SJSA1 (cell line): ENCODE measurements around the gene NR2F2. TPM values are rescaled to one million over a fixed set of nuclear protein-coding genes. Genes with fewer than 3 reads are reported as not detected.

Experiments
- DNase-seq, 2 experiments: peaks; one replicate each; pipeline ENCODE4 v3.0.0-alpha.2; 2015 to 2020; ENCODE audit warnings: low spot score in 2 of 2, low read depth in 1 of 2
- H3K27ac ChIP-seq: fragments of 250-450 bp; sonication (Bioruptor Pico); 2 replicates; pipeline ENCODE4 v1.5.1; 2020; ENCODE audit warnings: mild to moderate bottlenecking, moderate library complexity
- H3K27me3 ChIP-seq: fragments of 250-450 bp; sonication (Bioruptor Pico); replicated peaks from 2 replicates; pipeline ENCODE4 v1.5.1; 2020; ENCODE audit warnings: mild to moderate bottlenecking, moderate library complexity
- H3K36me3 ChIP-seq: fragments of 250-450 bp; sonication (Bioruptor Pico); 2 replicates; pipeline ENCODE4 v1.5.1; 2020; ENCODE audit warnings: mild to moderate bottlenecking
- H3K4me1 ChIP-seq: fragments of 250-450 bp; sonication (Bioruptor Pico); replicated peaks from 2 replicates; pipeline ENCODE4 v1.6.1; 2021; ENCODE audit warnings: mild to moderate bottlenecking
- H3K4me3 ChIP-seq: fragments of 250-450 bp; sonication (Bioruptor Pico); 2 replicates; pipeline ENCODE4 v1.5.1; 2020; ENCODE audit warnings: mild to moderate bottlenecking
- H3K9me3 ChIP-seq: fragments of 250-450 bp; sonication (Bioruptor Pico); replicated peaks from 2 replicates; pipeline ENCODE4 v1.5.1; 2020; ENCODE audit warnings: mild to moderate bottlenecking
- total RNA-seq: library from RNA; depleted of rRNA; stranded (reverse); fragments of >200 nt; shearing (Covaris generic); gene quantifications from 2 replicates; pipeline ENCODE4 v1.2.3, GENCODE V29; 2014

NR2F2 gene
- total RNA-seq, 1 experiment from 2014 or later, result 9.8 TPM

DNA sequence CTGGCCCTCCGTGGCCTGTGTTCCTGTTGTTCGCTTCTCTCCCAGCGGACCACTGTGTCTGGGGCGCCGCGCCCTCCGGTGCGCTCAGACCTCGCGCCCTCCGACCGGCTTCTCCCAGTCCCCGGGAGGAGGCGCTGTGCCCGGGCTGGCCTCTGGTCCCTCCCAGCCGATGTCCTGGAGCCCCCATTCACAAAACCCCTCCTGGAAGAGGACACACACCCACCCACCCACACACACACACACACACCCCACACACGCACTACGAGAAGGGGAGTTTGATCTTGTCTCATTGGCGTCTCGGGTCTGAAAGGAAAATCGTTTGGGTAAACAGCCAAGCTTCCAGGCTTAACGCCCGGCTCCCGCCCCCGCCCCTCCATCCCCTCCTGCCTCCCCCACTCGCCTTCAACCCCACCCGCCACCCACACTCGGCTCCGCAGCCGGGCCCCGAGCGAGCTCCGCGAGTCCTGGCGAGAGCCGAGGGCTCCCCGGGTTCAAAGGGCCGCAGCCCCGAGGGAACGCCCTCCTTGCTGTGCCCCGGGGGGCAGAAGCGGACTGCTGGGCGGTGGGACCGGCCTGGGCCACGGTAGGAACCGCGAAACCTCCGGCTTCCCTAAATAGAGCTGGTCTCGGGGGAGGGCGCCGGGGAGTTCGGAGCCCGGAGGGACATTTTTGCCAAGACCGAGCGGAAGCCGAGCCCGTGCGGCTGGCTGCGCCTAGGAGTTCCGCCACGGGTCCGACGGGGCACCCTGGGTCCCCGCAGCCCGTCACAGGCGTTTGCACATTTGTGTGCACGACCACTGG is 23.6 kb downstream of the NR2F2 start:
- Histone ChIP-seq H3K4me1 (peaks cover 28% of the 10 kb centered on the region), H3K4me3 (peak overlapping the region; percentile 51), H3K36me3 (peaks cover 6% of the 10 kb centered on the region; the same call in 1 of the 2 replicates), H3K27ac (peak overlapping the region; percentile 49), H3K9me3 (no peaks in the 10 kb centered on the region), H3K27me3 (no peaks in the 10 kb centered on the region)
- DNase-seq, result peak in 1 of 2 experiments; percentile 63

DNA sequence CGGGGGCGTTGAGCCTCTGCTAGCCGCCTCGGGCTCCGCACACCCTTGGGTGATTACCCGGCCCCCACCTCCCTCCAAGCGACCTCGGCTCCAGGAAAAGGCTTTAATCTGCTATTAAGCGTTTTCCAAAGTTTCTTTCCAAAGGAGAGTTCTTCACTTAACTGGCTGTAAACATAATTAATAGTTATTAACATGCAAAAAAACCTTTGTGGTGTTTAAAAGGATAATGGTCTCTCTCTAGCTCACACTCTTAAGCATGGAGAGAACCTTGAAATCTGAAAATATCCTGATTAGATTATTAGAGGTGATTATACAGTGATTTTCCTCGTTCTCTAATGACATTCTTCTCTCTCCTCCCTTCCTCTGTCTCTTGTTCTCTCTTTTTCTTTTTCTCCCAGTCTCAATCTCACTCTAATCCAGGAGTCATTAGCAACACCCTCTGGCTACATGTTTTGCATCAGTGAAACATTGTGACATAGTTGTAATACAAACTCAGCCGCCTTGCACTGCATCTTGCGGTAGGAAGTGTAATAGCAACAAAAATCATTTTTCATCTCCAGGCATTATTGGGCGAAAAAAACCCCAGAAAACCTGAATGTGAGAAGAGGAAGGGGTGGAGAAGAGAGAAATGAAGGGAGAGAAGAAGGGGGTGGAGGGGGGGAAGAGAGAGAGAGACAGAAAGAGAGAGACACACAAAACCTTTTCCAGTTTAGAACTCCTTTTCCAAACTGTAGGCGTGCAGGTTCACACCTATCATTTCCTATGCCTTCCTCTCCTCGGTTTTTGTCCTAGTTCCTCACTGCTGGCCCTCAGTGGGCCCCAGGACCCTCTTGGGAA is 24.4 kb downstream of the NR2F2 start:
- peaks cover 20% of the 10 kb centered on the region for H3K4me1 ChIP-seq
- H3K27me3 ChIP-seq, result no peaks in the 10 kb centered on the region
- peak in 1 of 2 experiments; percentile 57 for DNase-seq
- H3K27ac ChIP-seq, result peak overlapping the region; percentile 49
- peaks cover 6% of the 10 kb centered on the region; the same call in 1 of the 2 replicates for H3K36me3 ChIP-seq
- H3K9me3 ChIP-seq, result no peaks in the 10 kb centered on the region
- peak overlapping the region; percentile 51 for H3K4me3 ChIP-seq

DNA sequence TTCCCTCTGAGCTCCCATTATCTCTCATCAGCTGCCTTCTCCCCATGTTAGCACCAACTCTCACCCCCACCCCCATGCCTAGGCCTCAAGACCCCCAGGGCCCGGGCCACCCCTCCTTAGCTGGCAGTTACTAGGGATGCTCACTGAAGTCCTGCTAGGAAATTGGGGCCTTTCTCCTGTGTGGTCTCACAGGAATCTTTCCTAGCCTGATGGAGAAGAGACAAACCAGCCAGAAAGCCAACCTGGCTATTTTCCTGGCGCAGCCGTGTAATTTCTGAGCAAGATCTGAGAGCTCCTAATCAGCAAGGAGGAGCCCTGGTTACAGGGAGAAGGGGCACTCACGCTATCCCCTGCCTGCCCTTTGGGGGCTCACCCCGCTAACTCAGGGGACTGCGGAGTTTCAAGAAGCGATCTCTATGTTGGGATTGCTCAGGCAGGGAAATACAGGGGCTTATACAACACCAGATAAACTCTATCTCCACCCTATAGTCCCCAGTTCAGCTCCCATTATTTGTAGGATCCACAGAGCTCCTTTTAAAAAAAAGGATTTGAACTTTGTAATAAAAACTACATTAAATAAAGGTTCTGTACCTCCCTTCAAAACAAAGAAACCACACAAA is 25.2 kb downstream of the NR2F2 start:
- Histone ChIP-seq H3K27me3 (no peaks in the 10 kb centered on the region), H3K4me3 (no peak overlapping the region), H3K36me3 (peaks cover 3% of the 10 kb centered on the region; the same call in 1 of the 2 replicates), H3K9me3 (no peaks in the 10 kb centered on the region), H3K4me1 (peaks cover 19% of the 10 kb centered on the region), H3K27ac (no peak overlapping the region)
- no peak for DNase-seq

DNA sequence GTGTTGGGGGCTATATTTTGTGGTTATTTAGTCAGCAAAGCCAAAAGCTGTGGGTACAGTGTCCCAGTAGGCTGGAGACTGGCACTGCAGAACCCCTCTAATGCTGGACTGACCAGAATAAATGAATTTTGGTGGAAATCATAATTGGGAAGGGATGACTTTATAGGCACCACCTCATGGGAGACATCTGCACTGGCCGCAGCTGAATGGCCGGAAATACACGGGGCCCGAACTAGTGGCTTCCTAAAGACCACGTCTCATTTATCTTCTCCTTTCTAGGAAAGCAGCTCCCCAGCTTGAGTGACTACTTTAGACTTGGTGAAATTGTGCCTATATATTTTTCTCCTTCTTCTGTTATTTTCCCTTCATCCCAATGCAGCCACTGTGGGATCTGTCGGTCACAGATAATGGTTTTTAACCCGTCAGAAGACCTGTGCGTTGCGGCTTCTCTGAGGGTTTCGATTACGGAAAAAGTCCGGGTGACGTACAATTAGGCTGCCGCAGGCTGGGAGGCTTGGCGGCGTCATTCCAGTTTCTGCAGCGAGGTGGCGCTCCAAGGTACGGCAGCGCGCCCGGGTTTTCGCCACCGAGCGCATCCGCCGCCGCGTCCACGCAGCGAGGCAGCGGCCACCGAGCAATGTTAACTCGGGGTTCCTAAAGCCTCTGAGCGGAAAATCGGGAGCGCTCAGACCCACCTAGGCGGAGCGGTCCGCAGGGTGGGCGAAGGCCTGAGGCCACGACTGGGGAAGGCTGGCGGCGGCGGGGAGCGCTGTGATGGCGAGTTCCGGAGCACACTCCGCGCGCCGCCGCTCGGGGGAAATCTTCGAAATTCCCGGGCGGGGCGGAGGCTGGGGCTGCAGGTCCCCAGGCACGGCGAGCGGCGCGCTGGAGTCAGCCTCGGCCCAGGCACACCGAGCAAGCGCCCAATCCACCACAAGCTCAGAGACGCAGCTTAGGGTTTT is 26.3 kb downstream of the NR2F2 start:
- H3K27ac ChIP-seq, result peak overlapping the region; percentile 54
- peak; percentile 82 to 93 for DNase-seq
- H3K27me3 ChIP-seq, result no peaks in the 10 kb centered on the region
- no peaks in the 10 kb centered on the region for H3K9me3 ChIP-seq
- peaks cover 19% of the 10 kb centered on the region for H3K4me1 ChIP-seq
- H3K36me3 ChIP-seq, result peaks cover 3% of the 10 kb centered on the region; the same call in 1 of the 2 replicates
- peak overlapping the region; percentile 83 for H3K4me3 ChIP-seq

DNA sequence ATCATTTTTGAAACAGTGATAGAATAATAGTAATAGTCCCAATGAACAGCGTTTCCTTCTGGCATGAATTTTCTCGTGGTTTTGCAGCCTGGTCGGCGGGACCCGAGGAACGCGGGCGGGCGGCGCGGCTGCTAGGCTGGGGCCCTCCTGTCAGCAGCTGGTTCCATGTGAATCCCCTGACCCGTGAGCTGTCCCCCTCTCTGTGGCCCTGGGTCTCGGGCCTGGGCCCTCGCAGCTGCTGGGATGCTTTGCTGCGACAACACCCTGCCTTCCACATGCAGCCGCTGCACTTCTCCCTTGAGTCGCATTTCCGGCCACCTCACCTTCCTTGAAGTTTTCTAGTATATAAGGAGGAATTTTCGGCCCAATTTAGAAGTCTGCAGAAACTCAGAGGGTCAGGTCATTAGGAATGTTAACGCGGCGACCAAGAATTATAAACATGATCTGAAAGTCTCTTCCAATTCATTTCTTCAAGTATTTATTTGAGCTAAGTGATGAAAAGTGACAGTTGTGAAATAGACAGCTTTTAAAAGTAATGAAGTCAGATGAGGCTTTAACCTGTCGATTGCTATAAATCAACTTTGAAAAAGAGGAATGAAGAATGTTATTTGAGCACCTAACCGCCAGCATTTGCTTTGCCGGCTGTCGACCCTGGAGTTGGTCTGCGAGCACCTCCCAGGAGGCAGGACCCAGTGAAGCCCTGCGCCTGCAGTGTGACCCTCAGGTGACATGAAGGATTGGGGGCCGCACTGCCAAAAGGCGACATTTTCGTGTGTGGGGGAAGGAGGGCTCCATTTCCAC is 27.7 kb downstream of the NR2F2 start:
- peak overlapping the region; percentile 83 for H3K4me3 ChIP-seq
- H3K27ac ChIP-seq, result no peak overlapping the region
- H3K27me3 ChIP-seq, result no peaks in the 10 kb centered on the region
- no peak for DNase-seq
- H3K36me3 ChIP-seq, result peaks cover 3% of the 10 kb centered on the region; the same call in 1 of the 2 replicates
- peaks cover 19% of the 10 kb centered on the region for H3K4me1 ChIP-seq
- H3K9me3 ChIP-seq, result no peaks in the 10 kb centered on the region

DNA sequence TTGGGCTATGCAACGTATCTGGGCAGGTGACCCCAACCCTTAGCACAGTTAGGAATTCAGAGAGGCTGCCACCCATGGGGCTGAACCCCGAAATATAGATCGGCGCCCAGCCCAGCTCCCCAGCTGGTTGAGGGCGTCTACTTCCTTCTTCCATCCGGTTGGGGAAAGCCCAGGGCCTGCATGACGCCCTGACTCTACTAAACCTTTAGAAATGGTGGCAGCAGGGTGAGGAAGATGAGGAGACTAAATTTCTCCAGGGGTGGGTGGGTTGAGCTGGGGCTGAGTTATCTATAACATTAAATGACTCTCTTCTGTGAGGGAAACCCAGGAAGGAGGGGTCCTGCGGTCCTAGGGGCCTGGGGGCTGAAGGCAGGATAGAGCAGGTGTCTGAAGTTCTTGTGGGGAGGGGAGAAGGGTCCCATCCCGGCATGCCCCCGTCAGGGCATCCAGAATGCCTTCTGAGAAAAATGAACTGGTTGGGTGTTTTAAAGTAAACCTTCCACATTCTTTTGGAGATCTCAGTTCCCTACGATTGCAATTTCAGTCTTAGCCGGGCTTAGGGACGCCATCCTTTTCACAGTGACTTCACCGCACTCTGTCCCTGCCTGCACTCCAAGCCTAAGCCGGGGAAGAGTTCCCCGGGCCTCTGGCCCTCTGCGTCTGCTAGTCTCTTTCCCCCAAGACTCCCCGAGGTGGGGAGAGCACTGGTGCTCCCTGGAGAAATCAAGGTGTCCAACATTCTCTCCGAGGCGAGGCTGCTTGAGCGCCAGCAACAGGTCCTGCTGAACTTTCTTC is 28.5 kb downstream of the NR2F2 start:
- Histone ChIP-seq H3K4me3 (no peak overlapping the region), H3K4me1 (peaks cover 19% of the 10 kb centered on the region), H3K27me3 (no peaks in the 10 kb centered on the region), H3K9me3 (no peaks in the 10 kb centered on the region), H3K27ac (no peak overlapping the region), H3K36me3 (peaks cover 3% of the 10 kb centered on the region; the same call in 1 of the 2 replicates)
- no peak for DNase-seq

DNA sequence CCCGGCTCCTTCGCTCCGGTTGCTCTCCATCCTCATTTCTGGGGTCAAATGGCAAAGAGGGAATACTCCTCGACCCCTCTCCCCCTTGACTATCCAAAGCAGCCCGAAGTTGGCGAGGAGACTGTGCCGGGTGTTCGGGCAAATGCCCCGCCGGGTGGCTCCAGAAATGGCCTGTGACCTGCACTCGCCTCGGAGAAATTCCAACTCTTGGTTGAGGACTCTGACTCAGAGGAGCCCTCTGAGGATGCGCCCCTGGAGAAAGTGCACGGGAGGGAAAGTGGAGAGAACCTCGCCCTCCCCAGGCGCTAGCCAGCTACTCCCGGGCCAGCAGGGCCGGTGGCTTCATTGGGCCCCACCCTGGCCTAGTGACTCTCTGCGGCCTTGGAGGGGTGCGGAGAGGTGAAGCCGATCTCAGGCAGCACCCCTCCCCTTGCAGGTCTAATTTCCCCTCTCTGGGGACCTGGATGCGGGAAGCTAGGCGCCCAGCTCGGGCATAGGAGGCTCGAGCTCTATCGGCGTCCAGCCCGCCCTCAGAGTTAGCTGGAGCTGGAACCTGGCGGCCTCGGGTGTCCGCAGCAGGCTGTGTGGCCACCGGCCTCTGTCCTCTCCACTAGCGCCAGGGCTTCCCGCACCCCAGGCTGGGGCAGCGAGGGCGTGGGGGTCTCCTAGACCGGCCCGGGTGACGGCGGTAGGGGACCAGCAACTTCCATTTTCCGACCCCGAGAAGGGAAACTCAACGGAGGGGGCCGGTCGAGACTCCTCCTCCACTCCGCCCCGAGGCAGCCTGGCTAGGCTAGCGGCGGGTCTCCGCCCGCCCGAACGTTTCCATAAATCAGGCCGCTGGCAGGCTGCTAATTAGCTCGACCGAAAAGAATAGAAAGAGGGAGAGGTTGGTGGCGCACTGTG is 29.4 kb downstream of the NR2F2 start:
- peak overlapping the region; percentile 12; the same call in 1 of the 2 replicates for H3K4me3 ChIP-seq
- peaks cover 13% of the 10 kb centered on the region for H3K4me1 ChIP-seq
- H3K27ac ChIP-seq, result no peak overlapping the region
- no peak for DNase-seq
- no peaks in the 10 kb centered on the region for H3K9me3 ChIP-seq
- H3K27me3 ChIP-seq, result no peaks in the 10 kb centered on the region
- peaks cover 3% of the 10 kb centered on the region; the same call in 1 of the 2 replicates for H3K36me3 ChIP-seq

DNA sequence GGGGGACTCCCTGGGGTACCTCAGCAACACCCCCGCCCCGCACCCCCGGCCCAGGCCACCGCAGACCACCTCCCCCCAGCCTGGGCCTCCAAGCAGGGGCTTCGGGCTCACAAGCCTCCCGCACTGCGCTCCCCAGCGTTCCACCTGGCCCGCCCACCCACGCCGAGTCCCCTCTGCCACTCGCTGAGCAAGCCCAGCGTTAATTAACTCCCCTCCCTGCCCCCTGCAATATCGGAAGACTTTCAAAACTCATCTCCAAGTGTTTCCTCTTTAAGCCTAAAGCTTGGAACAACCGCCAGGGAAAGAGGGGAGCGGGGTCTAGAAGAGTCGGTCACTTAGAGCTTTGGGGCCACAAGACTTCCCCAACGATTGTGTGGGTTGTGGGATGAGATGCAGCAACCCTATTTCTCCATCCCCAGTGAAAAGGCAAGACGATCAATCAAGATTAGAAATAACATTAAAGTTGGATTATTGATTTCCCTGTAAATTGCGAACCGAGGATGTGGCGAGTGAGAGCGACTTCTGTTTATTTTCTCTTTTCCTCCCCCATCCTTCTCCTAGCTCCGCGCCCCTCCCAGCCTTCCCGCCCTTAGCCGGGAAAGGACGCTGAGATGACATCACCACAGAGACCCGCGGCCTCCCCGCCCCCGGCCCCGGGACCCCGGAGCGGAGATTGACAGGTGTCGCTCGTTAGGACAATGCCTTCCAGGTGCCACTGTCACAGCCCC is 30.2 kb downstream of the NR2F2 start:
- H3K4me1 ChIP-seq, result peaks cover 8% of the 10 kb centered on the region
- H3K4me3 ChIP-seq, result no peak overlapping the region
- no peak overlapping the region for H3K27ac ChIP-seq
- H3K27me3 ChIP-seq, result no peaks in the 10 kb centered on the region
- no peaks in the 10 kb centered on the region for H3K9me3 ChIP-seq
- H3K36me3 ChIP-seq, result peaks cover 3% of the 10 kb centered on the region; the same call in 1 of the 2 replicates
- DNase-seq, result no peak

DNA sequence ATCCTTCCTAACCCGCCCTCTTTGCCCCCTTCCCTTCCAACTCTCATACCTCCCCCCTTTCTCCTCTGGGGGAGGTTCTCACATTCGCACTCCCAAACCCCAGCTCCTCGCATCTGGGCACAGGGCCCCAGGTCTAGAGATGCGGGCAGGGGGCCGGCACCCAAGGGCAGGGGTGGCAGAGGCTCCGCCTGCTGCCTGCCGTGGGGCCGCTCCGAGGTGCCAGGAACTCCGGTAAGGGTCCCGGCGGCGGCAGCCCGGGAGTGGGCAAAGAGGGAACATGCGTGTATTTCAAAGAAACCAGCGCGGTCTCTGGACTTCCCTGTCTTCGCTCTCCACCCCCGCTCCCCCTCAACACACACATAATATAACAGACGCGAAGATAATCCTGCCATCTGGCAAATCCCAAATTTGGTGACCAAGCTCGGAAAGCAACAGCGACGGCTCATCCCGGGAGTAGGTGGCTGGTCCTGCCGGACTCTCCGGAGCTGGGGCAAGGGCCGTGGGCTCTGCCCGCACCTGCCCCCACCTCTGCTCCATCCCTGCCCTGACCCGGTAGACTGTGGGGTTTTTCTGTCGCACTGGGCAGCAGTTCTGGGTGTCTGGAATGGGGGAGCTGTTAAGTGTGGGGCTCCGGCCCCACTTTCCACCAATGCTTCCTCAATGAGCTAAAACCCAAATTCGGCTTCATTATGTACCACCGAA is 31.0 kb downstream of the NR2F2 start:
- H3K9me3 ChIP-seq, result no peaks in the 10 kb centered on the region
- peaks cover 4% of the 10 kb centered on the region; the same call in 1 of the 2 replicates for H3K4me1 ChIP-seq
- DNase-seq, result no peak
- no peak overlapping the region for H3K27ac ChIP-seq
- no peak overlapping the region for H3K4me3 ChIP-seq
- H3K27me3 ChIP-seq, result no peaks in the 10 kb centered on the region
- H3K36me3 ChIP-seq, result peaks cover 3% of the 10 kb centered on the region; the same call in 1 of the 2 replicates
